Subcutaneous adipose tissue (tissue), 4 donors: ENCODE results near the gene ABR. TPM values are rescaled to one million over a fixed set of nuclear protein-coding genes. Genes with fewer than 3 reads are reported as not detected.

Experiments
- CTCF ChIP-seq: fragments of 450-650 bp; IDR thresholded peaks from one replicate; pipeline ENCODE4 v1.5.1; 2016; ENCODE audit warnings: low read depth, mild to moderate bottlenecking, control low read depth, antibody characterized with exemption, moderate library complexity
- total RNA-seq, 4 donors: library from RNA; depleted of rRNA; stranded (reverse); fragments of >200 nt; gene quantifications; one replicate each; pipeline ENCODE4 v1.1.0, GENCODE V29; 2016

Gene ABR
- total RNA-seq, 4 donors from 2014 or later: 53.8 to 82.8 (median 70.8) TPM

DNA sequence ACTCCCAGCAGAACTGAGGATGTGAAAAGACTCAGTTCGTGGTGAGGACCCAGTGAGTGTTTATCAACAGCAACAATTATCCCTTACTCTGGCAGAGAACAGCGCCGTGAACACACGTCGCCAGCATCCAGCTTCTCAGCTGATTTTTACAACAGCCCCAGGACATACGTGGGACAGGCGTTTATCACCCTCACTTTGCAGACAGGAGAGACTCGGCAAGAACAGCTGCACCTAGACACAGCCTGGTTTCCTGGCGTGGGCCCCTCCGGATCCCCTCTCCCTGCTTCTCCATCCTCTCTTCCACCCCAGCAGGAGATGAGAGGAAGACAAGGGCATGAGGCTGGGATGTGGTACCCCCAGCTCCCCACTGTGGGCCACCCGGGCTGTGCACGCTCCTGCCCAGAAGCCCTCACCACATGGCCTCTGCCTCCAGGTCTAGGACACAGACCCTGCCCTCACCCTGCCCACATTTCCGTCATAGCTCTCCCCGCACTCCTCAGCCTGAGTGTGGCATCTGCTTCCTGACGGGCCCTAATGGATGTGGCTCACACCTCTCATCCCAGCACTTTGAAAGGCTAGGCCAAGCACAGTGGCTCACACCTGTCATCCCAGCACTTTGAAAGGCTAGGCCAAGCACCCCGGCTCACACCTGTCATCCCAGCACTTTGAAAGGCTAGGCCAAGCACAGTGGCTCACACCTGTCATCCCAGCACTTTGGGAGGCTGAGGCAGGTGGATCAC lies 17.5 kb downstream of the ABR start:
- no peak for TF ChIP-seq CTCF

DNA sequence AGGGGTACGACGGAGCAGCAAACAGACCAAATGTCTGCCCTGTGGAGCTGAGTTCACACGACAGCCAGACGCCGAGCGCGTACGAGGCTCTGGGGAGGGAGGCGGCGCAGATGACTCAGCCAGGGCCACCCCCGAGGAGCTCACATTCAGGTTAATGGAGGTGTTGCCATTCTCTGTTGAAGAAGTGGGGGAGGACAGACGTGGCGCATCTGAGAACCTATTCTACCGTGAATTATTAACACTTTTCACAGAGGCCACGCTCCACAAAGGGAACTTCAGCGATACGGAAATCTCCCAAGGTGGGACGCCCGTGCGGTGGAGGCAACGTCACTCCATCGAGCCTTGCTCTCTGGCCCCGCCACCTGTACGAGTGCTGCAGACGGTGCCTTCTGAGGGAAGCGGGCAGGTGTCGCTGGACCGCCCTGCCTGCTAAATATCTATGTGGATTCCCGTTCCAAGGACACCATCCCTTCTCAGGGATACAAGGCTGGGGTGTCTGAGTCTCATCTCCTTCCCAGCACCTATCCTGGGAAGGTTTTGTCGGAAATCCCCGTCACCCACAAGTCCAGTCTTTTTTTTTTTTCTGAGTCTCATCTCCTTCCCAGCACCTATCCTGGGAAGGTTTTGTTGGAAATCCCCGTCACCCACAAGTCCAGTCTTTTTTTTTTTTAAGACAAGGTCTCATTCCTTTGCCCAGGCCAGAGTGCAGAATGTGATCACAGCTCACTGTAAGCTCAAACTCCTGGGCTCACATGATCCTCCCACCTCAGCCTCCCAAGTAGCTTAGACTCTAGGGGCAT lies 19.0 kb downstream of the ABR start:
- no peak for TF ChIP-seq CTCF

GRCh38 chr17:1159431-1160180 lies 20.2 kb downstream of the ABR start:
- no peak for TF ChIP-seq CTCF

- no peak for TF ChIP-seq CTCF
Observed at GRCh38 chr17:1158879-1159278, 20.9 kb downstream of the ABR start.

DNA sequence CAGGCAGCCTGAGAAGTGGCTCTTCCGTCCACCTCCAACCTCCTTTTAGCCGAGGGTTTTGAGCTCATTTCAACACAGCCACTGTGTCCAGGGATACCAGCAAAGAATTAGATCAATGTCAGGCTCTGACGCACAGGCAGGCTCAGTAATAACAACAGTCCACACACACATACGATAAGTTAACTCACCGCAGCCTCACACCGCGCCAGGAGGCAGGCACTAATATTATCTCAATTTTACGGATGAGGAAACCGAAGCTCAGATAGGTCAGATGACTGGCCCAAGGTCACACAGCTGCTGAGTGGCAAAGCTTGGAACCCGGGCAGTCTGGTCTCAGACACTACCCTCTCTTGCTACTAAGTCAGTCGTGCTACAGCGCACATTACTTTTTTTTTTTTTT lies 22.9 kb downstream of the ABR start:
- TF ChIP-seq CTCF: no peak

DNA sequence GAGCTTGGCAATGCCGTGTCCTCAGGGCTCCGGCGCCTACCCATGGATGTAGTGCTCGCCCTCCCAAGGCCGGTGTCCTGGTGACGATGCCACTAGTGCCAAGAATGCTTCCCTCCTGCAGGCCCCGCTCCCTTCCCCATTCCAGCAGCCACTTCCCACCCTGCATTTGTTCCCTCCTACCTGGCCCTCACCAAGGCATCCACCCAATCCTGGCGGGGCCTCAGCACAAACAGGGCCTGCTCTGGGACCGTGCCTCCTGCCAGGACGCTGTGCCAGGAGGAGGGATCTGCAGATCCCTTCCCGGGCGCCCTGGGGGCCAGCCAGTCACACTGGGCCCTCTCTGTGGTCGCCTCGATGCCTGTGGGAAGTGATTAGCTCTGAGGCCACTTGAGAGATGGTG lies 25.1 kb downstream of the ABR start:
- TF ChIP-seq CTCF: no peak
